HS-5 (cell line): ENCODE results near the gene THAP8.

Experiments used
- DNase-seq: peaks from one replicate; pipeline ENCODE4 v3.0.0-alpha.2; 2012; ENCODE audit warnings: low read depth

Gene THAP8

GRCh38 chr19:35993923-35994598 lies 60.0 kb downstream of the THAP8 start:
- no peak for DNase-seq

- DNase-seq = no peak
Observed at GRCh38 chr19:35992907-35993765, 60.9 kb downstream of the THAP8 start.

- no peak for DNase-seq
Observed at GRCh38 chr19:35991731-35992450, 62.2 kb downstream of the THAP8 start.

GRCh38 chr19:35990771-35991730 lies 63.0 kb downstream of the THAP8 start:
- no peak for DNase-seq

DNA sequence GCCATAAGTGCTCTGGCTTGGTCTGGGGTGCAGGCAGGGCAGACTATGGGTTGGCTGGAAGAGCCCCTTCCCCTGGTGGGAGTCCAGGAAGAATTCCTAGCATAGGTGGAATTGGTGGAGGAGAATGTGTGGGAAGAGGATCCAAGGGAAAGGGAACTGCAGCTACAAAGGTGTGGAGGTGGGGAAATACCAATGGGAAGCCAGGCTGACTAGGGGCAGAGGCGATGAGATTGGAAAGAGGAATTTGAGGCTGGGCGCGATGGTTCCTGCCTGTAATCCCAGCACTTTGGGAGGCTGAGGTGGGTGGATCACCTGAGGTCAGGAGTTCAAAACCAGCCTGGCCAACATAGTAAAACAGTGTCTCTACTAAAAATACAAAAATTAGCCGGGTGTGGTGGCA lies 63.9 kb downstream of the THAP8 start:
- DNase-seq = no peak

DNA sequence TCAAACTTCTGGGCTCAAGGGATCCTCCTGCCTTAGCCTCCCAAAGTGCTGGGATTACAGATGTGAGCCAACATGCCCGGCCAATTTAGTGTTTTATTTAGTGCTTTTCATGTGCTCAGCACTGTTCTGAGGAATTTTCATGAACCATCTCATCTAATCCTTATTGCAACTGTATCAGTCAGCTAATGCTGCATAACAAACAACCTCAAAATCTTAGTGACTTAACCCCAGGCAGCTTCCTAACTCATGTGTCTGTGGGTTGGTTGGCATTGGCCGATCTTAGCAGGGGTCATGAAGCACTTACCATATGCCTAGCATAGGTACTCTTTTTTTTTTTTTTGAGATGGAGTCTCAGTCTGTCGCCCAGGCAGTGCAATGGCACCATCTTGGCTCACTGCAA lies 65.3 kb downstream of the THAP8 start:
- DNase-seq = no peak

GRCh38 chr19:35987571-35987896 lies 66.6 kb downstream of the THAP8 start:
- no peak for DNase-seq

GRCh38 chr19:35986664-35987570 lies 67.2 kb downstream of the THAP8 start:
- DNase-seq = no peak

DNA sequence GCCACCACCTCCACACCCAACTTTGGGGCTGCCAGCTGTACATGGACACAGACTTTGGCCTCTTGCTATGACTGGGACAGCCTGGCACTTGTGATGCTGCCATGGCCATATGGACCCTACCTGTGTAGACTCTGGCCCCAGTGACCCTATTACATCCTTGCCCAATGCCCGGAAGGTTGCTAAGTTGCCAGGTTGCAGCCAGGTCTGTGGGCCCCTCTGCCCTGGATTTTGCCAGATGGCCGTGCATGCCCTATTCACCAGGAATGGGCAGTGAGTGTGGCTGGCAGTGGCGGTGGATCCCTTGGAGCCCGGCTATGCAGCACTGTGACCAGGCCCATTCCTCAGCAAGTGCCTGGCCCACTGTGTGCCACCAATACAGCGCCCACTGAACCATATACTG lies 68.0 kb downstream of the THAP8 start:
- no peak for DNase-seq
